ENCODE results near the gene CRELD2.
A peak's percentile ranks its signal among the peaks of the same experiment; 100 is the strongest.

The CRELD2 gene

DNA sequence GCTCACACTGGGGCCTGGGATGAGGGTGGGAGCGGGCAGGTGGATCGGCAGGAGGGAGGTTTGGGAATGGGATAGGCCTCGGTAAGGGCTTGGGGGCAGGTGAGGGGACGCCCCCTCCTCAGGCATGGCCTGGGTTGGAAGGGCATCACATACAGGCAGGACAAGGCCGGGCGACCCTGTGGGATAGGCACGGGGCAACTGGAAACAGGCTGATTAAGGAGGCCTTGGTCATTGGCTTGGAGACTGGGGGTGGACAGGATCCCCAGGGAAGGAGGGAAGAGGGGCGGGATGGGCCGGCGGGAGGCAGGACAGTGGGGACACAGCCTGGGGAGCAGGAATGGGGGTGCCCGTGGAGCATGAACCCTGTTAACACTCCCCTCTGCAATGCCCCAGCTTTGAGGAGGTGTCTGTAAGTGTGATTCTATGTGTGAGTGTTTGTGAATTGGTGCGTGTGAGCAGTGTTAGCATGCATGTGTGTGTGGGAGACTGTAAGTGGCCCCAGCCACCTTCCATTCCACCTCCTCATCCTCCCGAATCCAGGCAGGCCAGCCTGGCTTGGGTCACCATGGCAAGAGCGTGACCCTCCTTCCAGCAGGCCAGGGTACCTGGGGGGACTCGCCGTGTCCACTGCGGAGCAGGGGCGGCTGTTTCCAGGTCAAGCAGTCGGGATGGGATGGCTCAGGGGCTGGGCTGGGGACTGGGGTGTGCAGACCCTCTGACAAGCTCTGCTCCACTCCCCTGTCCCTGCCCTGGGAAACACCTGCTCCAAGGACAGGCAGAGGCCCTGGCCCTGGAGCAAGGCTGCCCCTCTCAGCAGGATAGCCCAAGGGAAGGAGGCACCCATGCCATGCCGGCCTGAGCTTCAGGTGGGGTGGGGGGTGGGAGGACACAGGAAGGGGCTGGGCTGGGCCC lies 38.7 kb downstream of the CRELD2 start:
- DNase-seq (ENCODE audit: low read depth in 2 of 2) = no peak

DNA sequence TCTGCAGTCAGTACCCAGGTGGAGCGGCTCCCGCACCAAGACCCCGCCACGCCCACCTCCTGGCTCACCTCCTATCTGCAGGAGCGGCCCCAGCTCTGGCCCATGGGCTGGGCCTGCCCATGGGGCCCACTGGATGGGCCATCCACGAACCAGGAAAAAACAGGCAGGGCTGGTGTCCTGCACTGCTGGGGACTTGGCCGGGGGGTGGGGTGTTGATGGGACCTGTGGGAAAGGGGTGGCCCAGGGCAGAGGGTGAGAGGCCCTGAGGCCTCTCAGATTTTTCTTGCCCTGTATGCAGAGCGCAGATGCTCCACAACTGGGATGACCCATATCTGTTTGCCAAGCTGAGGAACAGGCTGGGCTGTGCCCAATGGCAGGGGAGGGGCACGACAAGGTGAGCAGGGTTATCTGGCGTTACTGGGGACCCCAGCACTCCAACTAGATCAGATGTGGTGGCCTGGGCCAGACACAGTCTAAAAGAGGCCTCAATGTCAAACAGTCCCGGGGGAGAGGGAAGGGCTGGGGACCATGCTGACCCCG lies 39.5 kb downstream of the CRELD2 start:
- DNase-seq (ENCODE audit: low read depth in 2 of 2) = no peak

DNA sequence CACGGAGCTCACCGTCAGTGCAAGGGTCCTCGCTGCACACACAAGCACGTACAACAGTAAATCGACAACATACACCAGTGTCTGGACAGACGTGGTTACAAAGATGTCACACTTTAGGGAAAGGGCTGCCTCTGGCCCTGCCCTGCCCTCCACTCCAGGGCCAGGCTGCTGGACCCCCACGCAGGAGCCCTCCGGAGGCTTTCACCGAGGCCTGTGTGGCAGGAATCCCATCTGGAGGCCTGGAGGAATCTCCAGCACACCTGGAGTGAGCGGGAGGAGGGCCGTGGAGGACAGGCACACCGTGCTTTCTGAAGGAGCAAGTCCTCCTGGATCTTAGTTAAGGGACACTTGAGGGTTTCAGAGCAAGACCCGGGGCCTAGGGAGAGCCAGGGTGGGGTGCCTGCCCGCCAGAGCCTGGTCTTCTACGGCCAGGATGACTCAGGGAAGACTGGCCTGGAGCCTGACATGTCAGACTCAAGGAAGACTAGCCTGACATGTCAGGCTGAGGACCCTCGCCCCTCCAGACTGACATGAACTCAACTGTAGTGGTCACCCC lies 40.0 kb downstream of the CRELD2 start:
- DNase-seq (ENCODE audit: low read depth in 2 of 2) = no peak

DNA sequence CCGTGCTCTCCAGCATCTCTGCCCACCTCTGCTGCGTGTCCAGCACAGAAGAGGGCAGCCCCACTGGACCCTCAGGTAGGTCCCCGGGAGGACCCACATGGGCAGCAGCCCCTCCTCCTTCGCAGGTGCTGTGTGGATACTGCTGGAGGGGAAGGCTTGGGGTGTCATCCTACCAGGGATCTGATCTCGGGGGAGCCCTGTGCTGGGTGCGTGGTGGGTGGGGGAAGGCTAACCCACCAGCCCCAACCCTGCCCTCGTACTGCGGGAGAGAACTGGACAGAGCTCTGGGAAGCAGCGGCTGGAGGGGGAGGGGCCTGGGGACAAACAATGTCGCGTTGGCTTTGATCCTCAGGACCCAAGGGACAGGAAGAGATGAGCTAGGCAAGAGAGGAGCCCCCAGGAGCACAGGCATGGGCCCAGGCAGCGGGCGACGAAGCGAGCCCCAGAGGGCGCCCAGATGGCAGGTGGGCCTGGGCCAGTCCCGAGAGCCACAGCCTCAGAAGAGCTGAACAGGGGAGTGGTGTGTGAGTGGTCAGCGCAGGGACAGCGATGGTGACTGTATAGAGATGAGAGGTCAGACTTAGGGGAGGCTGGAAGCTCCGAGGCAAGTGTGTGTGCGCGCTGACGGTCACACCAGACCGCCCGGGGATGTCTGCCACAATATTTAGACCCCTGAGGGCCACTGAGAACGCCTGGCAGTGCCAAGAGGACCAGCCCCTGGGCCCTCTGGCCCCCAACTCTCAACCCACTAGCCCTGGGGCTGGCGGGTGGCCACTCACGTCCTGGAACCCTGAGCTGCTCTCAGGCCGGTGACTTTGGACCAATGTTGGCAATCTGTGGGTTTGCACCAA lies 40.7 kb downstream of the CRELD2 start:
- DNase-seq (ENCODE audit: low read depth in 2 of 2) = no peak

DNA sequence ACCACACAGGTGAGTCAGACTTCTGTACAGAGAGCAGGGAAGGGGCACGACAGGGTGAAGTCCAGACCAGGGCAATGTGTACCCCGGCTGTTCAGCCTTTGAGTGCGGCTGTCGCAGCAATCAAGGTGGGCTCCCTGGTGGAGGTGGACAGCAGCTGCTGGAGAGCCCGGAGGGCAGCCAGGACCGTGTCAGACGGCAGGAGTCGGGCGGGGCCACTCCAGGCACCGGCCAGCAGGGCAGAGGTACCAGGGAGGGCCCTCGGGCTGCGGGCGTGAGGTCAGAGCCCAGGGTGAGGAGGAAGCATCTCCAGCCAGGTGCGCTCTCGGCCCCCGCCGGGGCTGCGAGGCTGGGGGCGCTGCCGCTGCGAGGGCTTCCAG lies 41.3 kb downstream of the CRELD2 start:
- DNase-seq (ENCODE audit: low read depth in 2 of 2) = no peak

DNA sequence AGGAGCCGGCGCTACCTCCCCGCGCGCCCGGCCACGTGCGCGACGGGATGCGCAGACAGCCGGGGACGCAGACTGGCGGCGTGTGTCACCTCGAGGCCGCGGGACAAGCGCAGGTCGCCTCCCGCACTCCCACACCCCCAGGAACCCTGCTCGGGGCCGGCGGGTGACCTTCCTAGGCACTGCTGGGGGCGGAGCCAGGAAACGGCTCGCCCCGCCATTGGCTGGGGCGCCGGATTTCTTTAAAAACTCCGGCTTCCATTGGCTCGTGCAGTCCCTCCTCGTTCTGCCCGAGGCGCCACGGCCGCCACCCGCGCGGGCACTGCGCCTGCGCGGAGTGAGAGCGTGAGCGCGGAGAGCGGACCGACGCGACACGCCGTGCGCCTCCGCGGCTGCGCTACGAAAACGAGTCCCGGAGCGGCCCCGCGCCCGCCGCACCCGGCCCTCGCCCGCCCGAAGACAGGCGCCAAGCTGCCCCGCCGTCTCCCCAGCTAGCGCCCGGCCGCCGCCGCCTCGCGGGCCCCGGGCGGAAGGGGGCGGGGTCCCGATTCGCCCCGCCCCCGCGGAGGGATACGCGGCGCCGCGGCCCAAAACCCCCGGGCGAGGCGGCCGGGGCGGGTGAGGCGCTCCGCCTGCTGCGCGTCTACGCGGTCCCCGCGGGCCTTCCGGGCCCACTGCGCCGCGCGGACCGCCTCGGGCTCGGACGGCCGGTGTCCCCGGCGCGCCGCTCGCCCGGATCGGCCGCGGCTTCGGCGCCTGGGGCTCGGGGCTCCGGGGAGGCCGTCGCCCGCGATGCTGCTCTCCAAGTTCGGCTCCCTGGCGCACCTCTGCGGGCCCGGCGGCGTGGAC lies 41.9 kb downstream of the CRELD2 start, which contains the start of gene PIM3:
TSS of gene PIM3 (plus strand) at position 614 of the 846 bp plus-strand sequence. CDS start at position 790, 176 bp downstream.
- peak; percentile 94 to 95 for DNase-seq (ENCODE audit: low read depth in 2 of 2)

DNA sequence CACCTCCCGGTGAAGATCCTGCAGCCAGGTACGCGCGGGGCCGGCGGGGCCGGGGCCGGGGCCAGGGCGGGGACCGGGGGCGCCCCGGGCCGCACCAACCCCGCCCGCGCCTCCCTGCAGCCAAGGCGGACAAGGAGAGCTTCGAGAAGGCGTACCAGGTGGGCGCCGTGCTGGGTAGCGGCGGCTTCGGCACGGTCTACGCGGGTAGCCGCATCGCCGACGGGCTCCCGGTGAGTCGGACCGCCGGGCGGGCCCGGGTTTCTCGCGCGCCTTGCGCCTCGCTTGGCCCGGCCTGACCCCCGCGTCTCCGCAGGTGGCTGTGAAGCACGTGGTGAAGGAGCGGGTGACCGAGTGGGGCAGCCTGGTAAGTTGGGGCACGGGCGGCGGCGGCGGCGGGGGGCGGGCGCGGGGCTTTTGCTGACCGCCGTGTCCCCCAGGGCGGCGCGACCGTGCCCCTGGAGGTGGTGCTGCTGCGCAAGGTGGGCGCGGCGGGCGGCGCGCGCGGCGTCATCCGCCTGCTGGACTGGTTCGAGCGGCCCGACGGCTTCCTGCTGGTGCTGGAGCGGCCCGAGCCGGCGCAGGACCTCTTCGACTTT lies 42.7 kb downstream of the CRELD2 start:
- no peak for DNase-seq (ENCODE audit: low read depth in 2 of 2)

DNA sequence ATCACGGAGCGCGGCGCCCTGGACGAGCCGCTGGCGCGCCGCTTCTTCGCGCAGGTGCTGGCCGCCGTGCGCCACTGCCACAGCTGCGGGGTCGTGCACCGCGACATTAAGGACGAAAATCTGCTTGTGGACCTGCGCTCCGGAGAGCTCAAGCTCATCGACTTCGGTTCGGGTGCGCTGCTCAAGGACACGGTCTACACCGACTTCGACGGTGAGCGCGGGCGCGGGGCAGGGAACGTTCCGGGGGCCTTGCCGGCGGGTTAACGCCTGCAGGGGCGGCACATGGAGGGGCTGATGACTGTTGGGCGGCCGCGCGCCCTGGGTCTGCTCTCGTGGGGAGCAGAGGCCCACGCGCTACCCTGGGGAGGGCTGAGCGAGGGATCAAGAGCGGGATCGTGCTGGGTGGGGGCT lies 43.2 kb downstream of the CRELD2 start:
- DNase-seq (ENCODE audit: low read depth in 2 of 2) = no peak

DNA sequence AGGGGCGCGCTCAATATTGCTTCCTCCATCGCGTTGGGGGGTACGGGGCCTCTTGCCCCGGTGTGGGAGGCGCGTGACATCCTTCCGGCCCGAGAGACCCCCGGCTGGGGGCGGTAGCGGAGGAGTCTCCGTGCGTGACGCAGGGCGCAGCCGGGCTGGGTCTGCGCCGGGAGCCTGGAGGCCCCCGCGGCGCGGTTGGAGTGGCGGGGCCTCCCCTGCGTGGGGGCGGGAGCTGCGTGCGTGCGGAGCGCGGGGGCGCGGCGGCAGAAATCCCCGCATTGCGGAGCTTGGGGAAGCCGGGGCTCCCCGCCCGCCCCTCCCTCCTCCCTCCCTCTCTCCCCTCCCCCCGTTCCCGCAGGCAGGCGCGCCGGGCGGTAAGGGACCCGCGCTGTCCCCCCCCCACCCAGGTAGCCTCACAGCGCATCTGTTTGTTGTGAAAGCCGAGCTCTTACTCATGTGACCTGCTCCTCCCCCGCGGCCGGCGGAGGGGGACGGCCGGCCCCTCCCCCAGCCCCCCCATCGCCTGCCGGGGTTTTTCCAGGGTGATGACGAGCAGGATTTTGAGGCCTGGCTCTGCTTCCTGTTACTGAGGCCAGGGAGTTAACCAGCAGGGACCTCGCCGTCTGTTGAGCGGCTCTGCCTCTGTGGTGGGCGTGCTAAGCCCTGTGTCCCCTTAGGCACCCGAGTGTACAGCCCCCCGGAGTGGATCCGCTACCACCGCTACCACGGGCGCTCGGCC lies 43.7 kb downstream of the CRELD2 start:
- peak; percentile 81 to 84 for DNase-seq (ENCODE audit: low read depth in 2 of 2)

DNA sequence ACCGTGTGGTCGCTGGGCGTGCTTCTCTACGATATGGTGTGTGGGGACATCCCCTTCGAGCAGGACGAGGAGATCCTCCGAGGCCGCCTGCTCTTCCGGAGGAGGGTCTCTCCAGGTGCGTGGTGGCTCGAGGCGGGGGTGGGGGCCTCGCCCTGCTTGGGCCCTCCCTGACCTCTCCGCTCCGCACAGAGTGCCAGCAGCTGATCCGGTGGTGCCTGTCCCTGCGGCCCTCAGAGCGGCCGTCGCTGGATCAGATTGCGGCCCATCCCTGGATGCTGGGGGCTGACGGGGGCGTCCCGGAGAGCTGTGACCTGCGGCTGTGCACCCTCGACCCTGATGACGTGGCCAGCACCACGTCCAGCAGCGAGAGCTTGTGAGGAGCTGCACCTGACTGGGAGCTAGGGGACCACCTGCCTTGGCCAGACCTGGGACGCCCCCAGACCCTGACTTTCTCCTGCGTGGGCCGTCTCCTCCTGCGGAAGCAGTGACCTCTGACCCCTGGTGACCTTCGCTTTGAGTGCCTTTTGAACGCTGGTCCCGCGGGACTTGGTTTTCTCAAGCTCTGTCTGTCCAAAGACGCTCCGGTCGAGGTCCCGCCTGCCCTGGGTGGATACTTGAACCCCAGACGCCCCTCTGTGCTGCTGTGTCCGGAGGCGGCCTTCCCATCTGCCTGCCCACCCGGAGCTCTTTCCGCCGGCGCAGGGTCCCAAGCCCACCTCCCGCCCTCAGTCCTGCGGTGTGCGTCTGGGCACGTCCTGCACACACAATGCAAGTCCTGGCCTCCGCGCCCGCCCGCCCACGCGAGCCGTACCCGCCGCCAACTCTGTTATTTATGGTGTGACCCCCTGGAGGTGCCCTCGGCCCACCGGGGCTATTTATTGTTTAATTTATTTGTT lies 44.6 kb downstream of the CRELD2 start:
- DNase-seq (ENCODE audit: low read depth in 2 of 2) = no peak

DNA sequence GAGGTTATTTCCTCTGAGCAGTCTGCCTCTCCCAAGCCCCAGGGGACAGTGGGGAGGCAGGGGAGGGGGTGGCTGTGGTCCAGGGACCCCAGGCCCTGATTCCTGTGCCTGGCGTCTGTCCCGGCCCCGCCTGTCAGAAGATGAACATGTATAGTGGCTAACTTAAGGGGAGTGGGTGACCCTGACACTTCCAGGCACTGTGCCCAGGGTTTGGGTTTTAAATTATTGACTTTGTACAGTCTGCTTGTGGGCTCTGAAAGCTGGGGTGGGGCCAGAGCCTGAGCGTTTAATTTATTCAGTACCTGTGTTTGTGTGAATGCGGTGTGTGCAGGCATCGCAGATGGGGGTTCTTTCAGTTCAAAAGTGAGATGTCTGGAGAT lies 45.2 kb downstream of the CRELD2 start:
- no peak for DNase-seq (ENCODE audit: low read depth in 2 of 2)

DNA sequence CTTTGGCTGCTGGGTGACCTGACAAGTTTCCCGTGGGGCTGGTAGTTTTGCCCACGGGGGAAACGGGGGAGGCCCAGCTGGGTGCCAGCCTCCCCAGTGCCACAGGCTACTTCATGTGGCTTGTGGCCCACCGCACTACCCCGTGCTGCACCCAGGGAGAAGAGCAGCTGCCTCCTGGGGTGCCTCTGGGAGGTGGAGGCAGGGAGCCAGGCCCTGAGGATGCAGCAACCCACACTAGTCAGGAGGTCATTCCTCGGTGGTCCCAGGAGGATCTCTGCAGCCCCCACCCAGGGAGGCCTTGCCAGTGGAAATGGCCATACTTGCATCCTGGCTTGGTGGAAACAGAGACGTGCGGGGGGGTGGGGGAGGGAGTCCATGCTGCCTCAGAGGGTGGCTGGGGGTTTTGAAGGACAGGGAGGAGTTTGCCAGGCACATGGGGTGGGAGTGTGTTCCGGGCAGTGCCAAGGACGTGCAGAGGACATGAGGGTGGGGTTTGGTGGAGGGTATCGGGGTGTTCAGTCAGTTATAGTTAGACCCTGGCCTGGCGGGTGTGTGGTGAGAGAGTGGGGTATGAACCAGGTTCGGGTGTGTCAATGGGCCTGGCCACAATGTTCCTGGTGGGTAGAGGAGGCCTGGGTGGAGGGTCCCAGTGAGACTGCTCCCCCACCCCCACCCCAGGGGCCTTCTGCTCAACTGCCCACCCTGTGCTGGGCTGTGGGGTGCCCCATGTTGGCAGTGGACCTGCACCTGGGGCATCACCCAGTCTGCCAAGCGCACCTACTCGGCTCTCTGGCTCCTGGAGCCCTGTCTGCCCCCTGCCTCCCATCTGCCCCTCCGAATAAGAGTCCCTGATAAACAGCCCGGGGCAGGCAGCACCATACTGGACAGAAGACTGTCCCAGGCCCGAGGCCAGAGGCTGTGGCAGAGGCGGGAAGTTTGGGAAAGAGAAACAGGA lies 46.0 kb downstream of the CRELD2 start:
- DNase-seq (ENCODE audit: low read depth in 2 of 2) = no peak

DNA sequence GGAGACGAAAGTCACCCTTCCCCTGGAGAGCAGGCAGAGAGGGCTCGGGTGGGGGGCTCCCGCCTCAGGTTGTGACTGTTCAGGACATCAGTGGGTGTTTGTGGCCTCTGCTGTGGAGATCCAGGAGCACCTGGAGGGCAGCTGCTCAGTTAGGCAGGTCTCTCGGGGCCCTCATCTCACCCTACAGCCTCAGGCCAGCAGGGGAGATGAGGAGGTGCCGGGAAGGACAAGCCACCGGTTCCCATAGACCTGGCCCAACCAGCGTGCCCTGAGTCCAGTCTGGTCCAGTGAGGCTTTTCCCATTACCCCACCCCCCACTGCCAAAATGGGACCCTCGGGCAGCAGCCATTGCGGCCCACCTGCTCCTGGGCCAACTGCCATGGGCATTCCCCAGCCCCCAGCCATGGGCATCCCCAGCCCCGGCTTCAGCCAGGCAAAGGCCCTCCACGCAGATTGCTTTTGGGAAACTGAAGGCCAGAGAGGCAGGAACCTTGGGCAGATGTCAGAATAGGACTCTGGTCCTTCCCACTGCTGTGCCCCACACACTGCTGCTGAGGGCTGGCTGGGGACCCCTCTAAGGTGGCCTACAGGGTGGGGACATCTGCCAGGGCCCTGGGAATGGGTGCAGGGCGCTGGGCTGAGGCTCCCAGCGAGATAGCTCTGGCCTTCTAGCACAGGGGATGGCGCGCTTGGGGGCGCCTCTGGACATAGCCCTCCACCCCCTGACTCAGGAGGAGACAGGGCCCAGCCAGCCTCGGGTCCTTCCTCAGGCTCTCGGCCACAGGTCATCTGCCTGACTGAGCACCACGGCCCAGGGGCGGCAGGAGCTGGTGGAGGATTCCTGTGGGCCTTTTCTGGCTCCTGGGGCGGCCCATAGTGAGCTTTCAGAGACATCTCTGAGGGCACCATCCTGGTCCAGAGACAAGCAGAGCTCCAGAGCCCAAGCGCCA lies 46.9 kb downstream of the CRELD2 start:
- DNase-seq (ENCODE audit: low read depth in 2 of 2) = no peak

DNA sequence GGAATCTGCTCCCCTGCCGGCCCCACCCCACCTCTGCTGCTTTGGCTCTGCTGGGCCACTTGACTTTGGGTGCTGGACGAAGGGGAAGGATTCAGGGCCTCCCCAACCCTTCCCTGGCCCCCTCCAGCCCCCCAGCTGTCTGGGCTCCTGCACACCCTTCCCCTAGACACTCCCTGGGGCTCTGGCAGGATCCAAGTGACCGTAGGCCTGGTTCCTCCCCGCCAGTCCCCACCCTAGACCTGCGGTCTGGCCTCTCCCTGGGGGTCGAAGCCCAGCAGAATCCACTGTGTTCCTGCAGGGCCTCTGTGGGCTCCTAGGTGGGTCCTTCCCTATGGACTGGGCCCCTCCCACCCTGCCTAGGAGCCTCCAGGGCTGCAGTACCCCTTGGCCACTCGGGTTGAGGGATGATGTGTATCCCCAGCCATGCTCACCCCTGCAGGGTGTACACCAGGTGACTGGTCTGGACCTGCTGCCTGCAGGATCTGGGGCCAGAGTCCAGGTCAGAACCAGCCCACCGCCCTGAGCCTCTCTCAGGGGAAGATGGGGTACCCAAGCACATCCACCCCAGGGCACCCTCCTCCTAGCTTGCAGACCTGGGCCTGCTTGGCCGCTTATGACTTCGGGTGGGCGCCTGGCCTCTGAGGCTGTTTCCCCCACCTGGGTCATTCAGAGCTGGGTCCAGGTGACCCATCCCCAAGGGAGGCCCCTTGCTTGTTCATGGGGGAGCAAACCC lies 47.8 kb downstream of the CRELD2 start:
- no peak for DNase-seq (ENCODE audit: low read depth in 2 of 2)

DNA sequence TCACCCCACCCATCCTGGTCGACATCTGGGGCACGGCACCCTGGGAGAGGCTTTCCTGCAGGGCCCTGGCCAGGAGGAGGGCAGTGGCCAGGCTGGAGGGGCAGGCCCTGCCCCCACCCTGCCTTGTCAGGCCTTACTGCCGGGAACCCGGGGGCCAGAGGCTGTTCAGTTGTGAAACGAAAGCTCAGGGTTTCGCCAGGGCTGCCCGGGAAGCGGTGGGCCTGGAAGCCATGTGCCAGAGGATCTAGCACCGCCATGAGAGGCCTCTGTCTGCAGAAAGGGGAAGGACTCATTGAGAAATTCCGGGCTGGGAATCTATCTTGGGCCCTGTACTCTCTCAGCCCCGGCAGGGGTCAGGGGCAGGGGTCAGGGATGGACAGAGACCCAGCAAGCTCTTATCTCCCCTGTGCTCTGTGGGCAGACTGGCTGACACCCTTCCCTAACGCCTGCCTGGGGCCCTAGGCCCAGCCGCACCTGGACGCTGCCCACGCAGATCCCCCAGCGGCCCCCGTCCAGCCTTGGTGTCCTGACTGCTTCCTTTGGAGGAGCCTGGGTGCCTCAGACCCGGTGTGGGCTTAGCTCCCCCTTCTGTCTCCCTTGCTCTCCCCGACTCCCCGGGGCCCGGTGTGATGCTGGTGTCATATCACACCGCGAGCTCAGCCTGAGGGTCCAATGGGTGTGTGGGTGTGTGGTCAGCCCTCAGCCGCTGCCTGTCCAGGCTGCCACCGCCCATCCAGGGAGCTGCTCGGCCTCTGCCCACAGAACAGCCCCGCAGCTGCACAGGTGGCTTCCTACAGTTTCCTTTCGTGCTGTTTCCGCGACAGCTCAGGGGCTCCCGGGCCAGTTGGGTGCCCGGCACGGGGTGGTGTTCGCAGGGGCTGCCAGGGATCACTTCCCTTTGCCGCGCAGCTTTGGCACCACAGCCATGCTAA lies 48.6 kb downstream of the CRELD2 start:
- DNase-seq (ENCODE audit: low read depth in 2 of 2) = no peak

Data from fibroblast of skin of left quadriceps (primary cell).